Cerebellar nuclear complex (tissue), 1 donor: ENCODE data around the gene DAB1.

Source experiments
- DNase-seq, 2 experiments: peaks; one replicate each; lab custom pipeline; 2025; lab: John Stamatoyannopoulos, UW

DAB1 gene

GRCh38 chr1:57272601-57273000 is 151.3 kb downstream of the DAB1 start:
- DNase-seq: no peak

GRCh38 chr1:57272150-57272549 is 151.7 kb downstream of the DAB1 start:
- DNase-seq: no peak

- DNase-seq: no peak
Observed at GRCh38 chr1:57270927-57271698, 152.7 kb downstream of the DAB1 start.

- no peak for DNase-seq
Observed at GRCh38 chr1:57269630-57270225, 154.1 kb downstream of the DAB1 start.

GRCh38 chr1:57265104-57265503 is 158.8 kb downstream of the DAB1 start:
- DNase-seq: no peak

GRCh38 chr1:57262472-57262871 is 161.4 kb downstream of the DAB1 start:
- DNase-seq: no peak

GRCh38 chr1:57258557-57259325 is 165.1 kb downstream of the DAB1 start:
- DNase-seq: no peak

- no peak for DNase-seq
Observed at GRCh38 chr1:57255945-57256344, 167.9 kb downstream of the DAB1 start.

GRCh38 chr1:57254022-57254421 is 169.8 kb downstream of the DAB1 start:
- no peak for DNase-seq

GRCh38 chr1:57252597-57253294 is 171.1 kb downstream of the DAB1 start:
- DNase-seq: peak in 1 of 2 experiments; percentile 40

GRCh38 chr1:57250021-57250420 is 173.8 kb downstream of the DAB1 start:
- DNase-seq: no peak

- DNase-seq: no peak
Observed at GRCh38 chr1:57249511-57249910, 174.3 kb downstream of the DAB1 start.

GRCh38 chr1:57248830-57249229 is 175.0 kb downstream of the DAB1 start:
- no peak for DNase-seq

GRCh38 chr1:57238233-57238781 is 185.6 kb downstream of the DAB1 start:
- no peak for DNase-seq

GRCh38 chr1:57235730-57236510 is 187.9 kb downstream of the DAB1 start:
- no peak for DNase-seq

- no peak for DNase-seq
Observed at GRCh38 chr1:57234459-57234858, 189.4 kb downstream of the DAB1 start.

GRCh38 chr1:57232500-57232899 is 191.4 kb downstream of the DAB1 start:
- no peak for DNase-seq

GRCh38 chr1:57229998-57230397 is 193.9 kb downstream of the DAB1 start:
- DNase-seq: no peak

GRCh38 chr1:57229076-57229475 is 194.8 kb downstream of the DAB1 start:
- no peak for DNase-seq

GRCh38 chr1:57222801-57223200 is 201.1 kb downstream of the DAB1 start:
- no peak for DNase-seq

GRCh38 chr1:57222307-57222706 is 201.6 kb downstream of the DAB1 start:
- DNase-seq: no peak
